Jurkat, Clone E6-1 (cell line): ENCODE measurements around the gene AQP12A.
"Not testable (repeated sequence)": the region's sequence is repeated elsewhere in the genome, so short reads cannot be mapped to it uniquely, and the experiment has no call there.

ENCODE experiments used
- DNase-seq: peaks from one replicate; pipeline ENCODE4 v3.0.0-alpha.2; 2011; ENCODE audit warnings: low read depth, low spot score
- H3K4me3 ChIP-seq: 2 replicates; pipeline ENCODE4 v1.5.1; 2011; ENCODE audit warnings: mild to moderate bottlenecking, low read length, control low read depth, moderate library complexity

The AQP12A gene

DNA sequence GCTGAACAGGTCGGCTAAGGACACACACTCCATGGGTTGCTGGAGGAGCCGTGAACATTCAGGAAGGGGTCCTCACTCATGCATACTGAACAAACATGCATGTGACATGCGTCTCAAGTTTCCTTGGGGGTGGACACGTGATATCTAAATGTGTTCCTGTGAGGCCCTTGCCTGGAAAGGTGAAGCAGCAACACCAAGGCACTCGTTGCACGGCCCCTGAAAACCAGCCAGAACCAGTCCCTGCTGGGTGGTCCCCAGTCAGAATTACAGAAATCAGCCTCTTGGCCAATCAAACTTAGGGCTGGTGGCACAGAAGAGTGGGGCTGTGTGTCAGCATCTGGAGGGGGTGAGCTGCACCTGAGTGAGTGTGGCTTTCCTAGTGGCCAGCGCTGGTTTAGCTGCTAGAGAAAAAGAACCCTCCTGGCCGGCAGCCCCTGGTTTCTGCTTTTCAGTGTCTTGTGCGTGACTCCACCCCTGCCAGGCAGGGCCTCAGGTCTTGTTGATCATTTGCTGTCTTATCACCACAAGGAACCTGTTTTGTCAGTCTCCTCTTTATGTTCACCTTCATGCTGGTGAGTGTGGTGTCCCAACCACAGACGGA is 5.8 kb upstream of the AQP12A start:
- no peak for DNase-seq
- H3K4me3 ChIP-seq: no peak overlapping the region

DNA sequence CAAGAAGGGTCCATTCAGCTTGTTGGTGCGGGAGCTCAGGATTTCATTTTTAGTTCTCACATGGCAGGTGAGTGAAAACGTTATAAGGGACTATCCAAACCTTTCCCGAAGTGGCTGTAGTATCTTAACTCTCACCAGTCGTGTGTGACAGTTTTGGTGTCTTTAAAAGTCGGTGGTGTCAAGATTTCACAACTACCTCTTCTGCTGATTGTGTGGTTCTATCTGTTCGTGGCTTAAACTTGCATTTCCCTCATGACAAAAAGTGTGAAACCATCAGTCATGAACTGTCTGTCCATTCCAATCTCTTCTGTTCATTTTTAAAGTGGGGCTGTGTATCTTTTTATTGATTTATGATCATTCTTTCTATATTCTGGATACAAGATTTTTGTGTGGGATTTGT is 5.2 kb upstream of the AQP12A start:
- H3K4me3 ChIP-seq: no peak overlapping the region
- no peak for DNase-seq

DNA sequence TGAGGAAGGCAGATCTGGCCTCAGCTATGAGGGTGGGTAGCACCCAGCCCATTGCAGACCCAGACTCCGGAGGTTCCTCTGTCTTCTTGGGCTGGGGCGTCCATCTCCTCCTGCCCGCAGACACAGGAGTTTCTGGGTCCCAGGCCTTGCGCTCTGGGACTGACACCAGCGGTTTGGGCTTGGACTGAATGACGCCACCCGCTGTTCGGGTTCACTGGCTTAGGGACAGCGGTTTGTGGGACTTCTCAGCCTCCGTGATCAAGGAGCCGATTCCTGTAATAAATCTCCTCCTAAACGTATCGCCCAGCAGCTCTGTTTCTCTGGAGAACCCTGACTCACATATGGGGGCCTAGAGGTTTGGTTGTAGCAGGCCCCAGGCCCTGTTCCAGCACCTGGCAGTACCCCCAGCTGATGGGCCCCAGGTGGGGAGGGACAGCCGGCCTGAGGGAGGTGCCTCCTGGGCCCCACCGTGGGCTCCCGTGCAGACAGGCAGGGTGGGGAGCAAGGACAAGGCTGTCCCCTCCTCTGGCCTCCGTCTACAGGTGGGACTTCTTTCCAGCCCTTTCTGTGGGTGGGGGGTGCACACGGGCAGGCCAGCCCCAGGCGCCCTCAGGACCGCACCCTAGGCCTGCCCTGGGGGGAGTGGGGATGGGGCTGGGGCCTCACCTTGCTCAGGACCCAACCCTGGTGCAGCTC is 4.5 kb upstream of the AQP12A start:
- no peak overlapping the region for H3K4me3 ChIP-seq
- DNase-seq: no peak

DNA sequence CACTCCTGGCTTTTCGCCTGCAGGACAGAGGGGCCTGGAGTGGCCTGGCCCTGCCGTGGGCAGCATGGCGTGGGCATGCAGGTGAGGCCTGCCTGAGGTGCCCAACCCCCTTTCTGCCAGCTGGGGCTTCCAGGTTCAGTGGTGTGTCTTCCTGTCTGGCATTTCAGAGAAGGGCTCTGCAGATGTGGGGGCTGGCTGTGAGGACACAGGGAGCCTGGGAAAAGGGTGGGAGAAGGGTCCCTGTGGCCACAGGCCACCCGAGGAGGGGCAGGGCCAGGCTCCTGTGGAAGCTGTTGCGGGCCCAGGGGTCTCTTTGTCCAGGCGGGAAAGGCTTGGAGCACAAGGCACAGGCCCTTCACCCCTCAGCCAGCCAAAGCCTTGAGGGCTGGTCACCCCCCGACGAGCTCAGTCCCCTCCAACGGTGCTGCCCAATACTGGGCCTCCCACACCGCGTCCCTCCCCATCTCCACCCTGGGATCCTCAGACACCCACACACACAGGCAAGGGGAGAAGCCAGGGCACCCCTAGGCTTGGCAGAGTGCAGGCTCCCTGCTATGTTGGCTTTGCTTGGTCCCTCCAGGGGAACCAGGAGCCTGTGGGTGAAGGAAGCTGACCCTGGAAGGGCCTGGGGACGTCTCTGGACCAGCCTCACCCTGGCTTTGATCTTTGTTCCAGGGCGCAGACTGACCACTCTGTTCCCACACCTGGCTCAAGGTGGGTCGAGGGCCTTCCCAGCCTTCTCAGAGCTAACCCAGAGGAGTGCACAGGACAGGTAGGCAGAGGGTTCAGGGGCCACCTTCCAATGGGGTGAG is 3.7 kb upstream of the AQP12A start:
- no peak for DNase-seq
- no peak overlapping the region for H3K4me3 ChIP-seq

DNA sequence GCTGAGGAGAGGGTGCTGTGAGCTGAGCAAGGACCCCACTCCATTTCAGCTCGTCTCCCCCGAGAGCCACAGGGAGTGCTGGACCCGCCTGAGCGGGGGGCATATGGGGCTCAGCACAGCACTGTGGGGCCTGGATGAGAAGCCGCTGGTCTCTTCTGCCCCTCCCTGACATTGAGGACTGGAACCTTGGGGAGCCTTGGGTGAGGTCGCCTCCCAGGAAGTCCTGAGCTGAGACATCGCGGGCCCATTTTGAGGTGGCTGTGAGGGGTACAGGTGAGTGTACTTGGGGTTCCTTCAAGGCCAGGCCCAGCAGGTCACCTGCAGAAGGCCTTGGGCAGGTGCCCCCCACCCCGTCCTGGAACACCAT is 3.1 kb upstream of the AQP12A start:
- no peak overlapping the region for H3K4me3 ChIP-seq
- DNase-seq: no peak

DNA sequence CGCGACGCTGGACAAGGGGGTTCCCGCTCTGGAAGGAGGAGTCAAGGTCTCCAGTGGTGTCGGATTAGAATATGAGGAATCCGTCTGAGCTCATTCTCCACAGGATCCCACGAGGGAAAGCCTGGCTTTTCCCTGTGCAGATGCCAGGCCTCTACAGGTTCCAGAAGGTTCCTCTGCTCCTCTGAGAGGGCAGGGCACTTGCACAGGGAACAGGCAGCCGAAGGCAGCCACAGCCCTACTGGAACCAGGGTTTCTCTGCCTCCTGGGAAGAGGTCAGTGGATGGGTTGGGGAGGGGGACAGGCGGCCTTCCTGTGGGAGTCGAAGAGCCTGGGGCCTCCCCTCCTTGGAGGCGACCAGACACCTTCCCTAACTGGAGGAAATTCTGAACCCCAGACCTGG is 1.7 kb upstream of the AQP12A start:
- no peak overlapping the region for H3K4me3 ChIP-seq
- DNase-seq: no peak

DNA sequence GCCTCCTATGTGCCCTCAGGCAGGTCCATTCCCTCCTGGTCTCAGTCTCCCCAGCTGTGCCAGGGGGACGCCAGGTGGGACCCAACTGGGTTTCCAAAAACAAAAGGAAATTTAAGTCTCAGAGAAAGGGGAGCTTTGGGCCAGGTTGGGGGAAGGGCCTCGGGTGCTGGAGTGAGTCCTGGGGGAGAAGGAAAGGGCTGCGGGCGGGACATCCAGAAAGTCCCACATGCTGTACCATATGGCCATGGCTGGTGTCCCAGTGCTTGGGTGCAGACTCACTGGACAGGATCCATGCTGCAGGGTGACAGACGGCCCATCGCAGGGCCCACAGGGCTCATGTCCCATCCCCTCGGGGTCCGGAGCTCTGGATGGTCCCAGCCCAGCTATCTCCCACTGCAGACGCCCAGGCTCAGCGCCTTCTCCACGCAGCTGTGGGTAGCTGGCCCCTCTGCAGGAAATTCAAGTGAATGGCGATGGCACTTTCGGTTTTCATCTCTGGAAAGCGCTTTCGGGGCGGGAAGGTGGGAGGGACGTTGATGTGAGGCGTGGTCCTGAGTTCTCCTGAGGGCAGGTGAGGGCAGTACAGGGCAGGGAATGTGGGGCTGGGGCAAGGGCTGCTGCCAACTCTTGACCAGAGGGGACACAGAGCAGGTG is 1.1 kb upstream of the AQP12A start:
- DNase-seq, H3K4me3 ChIP-seq: not testable (repeated sequence)

DNA sequence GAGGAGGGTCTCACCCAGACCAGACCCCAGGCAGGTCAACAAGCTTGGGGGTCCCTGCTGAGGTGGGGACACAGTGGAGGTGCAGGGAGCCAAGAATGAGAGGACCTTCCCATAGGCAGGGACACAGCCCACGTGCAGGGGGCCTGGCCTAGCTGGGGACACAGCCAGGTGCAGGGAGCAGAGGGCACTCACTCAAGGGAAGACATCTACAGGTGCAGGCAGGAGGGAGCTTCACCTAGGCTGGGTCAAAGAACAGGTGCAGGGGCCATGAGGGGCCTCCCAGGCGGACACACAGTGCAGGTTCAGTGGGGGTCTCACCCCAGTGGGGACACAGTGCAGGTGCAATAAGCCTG is 615 bp upstream of the AQP12A start:
- not testable (repeated sequence) for H3K4me3 ChIP-seq, DNase-seq

DNA sequence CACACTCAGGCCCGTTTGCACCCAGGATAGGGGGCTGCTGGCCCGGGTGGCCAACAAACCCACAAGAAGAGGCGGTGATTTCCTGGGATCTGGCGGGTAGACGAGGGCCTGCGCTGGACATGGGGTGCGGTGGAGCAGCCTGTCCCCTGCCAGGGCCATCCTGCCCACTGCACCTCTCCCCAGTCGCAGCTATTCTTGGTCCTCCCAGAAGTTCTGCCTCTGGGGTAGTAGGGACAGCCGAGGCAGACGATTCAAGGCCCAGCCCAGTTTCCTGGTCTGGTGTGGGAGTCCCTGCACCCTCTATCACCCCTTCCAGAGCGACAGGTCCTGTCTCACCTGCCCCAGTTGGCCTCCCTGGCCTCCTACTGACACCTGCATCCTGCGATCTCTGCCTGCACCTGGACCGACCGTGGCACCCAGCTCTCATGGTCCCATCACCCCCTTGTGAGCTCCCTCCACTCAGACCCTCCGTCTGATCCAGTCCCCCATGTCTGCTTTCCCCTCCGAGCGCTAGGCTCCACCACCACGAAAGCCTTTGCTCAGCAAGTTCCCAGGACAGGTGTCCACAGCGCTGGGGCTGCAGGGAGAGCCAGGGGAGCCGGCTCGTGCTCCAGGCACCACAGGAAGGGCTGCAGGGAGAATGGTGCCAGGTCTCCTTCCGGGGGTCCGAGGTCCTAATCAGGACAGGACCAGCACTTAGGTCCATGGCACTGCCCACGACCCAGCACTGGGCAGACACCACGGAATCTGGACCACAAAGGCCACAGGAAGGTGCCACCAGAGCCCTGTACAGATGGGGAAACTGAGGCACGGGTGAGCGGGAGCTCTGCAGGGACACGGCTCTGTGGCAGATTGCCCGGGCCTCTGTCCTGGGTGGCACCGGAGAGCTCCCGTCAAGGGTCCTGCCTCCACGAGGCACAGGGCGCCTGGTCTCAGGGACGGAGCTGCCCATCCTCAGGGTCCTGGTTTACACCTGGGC is 1.2 kb downstream of the AQP12A start:
- DNase-seq, H3K4me3 ChIP-seq: not testable (repeated sequence)

DNA sequence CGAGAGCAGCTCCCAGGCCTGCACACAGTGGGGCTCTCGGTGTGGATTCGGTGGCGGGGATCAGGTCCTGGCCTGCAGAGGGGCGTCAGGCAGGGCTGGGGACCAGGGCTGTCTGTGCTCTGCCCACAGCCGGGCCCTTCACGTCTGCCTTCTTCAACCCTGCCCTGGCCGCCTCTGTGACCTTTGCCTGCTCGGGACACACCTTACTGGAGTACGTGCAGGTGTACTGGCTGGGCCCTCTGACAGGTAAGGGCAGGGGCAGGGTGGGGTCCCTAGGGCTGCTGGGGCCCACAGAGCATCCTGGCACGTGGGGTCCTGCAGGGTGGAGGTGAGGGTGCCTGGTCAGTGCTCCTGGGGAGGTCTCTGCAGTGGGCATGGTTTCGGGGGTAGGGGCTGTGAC is 2.6 kb downstream of the AQP12A start:
- not testable (repeated sequence) for DNase-seq, H3K4me3 ChIP-seq

DNA sequence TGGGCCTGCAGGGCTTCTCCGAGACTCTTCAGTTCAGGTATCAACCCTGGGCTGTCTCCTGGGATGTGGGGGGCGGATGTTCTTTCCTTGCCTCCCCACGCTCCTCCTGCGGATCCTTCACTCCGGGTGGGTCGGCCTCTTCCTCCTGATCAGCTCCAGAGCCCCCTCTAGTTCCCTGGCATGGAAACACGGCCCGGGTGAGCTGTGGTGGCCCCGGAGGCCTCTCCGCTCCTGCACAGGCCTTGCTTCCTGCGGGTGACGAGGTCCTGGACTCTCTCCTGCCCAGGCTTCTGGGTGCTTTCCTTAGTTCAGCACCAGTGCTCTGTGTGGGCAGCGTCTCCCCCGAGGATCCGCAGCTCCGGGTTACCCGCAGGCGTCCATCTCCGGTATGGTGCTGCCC is 3.9 kb downstream of the AQP12A start:
- not testable (repeated sequence) for H3K4me3 ChIP-seq, DNase-seq

DNA sequence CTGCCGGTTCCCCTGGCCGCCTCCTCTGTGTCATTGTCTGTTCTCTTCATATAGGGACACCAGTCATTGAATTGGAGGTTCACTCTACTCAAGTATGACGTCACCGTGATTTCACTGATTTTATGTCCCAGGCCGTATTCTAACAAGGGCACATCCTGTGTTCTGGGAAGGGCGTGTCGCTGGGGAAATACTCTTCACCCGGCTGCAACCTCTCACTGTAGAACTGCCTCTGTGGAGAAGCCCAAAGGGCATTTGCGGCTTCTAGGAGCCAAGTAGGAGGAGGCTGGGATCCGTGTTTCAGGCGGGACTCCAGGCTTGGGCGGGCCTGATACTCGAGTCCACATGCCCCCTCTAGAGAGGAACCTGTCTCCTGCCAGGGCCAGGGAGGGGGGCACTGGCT is 4.8 kb downstream of the AQP12A start:
- not testable (repeated sequence) for DNase-seq

DNA sequence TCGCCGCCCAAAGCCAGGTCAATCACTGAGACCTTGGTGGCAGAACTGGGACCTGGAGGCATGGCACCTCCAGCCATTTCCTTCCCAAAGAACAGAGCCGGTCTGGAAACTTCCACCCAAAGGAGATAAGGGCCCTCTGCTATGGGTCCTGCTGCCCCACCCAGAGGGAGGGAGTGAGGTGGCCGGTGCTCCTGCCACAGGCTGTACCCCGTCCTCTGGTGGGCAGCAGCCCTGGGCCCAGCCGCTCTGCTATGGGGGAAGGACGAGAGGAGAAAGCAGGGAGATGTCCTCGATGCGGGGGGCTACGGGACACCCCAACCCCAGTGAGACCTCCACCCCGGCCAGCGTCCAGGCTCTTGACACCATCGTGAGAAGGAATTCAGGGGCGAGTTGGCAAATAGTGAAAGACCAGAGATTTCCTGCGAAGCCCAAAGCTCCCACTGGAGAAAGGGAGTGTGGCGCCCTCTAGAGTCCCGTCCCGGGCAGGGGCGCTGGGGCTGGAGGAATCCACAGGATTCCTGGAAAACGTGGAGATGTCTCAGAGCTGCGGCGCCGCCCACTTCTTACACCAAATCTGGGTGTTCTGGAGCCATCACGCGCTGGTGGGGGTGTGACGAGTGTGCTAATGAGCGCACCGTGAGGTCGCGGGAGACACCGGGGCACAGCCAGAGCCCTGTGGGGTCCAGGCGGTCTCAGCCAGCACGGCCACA is 7.3 kb downstream of the AQP12A start:
- not testable (repeated sequence) for DNase-seq, H3K4me3 ChIP-seq

More for the DNA sequence above, 4.8 kb downstream of the AQP12A start:
- not testable (repeated sequence) for H3K4me3 ChIP-seq

DNA sequence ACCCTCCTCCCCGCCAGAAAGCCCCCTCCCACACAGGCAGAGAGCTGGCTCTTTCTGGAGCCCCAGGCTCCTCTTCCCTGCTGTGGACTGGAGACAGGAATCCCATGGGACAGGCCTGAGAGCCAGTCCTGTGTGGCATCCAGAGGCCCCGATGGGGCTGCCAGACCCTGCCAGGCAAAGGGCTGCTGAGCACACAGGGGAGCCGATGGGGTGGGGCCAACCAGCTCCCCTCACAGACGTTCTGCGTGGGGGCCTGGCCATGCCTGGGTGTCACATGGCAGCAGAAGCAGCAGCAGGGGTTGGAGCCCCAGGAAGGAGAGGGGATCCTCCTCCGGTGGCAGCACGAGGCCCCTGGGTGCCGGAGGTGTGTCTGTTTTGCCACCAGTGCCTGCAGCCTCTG is 8.2 kb downstream of the AQP12A start:
- H3K4me3 ChIP-seq, DNase-seq: not testable (repeated sequence)

DNA sequence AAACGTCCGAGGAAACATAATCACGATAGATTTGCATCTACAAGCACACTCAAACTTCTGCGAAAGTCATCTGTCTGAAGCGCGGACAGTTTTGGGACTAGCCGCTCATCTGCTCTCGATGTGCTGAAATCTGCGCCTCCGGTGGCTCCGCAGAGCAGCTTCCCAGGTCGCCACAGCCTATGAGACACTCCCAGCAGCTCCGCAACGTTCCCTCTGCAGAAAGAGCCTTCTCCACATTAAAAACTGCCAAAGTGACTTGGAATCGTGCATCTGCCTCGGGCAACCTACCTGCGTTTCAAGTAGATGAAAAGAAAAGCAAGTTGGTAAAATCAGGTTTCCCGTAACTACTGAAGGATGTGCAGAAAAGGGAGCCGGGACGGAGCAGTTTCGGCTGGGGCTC is 8.9 kb downstream of the AQP12A start:
- not testable (repeated sequence) for H3K4me3 ChIP-seq, DNase-seq

DNA sequence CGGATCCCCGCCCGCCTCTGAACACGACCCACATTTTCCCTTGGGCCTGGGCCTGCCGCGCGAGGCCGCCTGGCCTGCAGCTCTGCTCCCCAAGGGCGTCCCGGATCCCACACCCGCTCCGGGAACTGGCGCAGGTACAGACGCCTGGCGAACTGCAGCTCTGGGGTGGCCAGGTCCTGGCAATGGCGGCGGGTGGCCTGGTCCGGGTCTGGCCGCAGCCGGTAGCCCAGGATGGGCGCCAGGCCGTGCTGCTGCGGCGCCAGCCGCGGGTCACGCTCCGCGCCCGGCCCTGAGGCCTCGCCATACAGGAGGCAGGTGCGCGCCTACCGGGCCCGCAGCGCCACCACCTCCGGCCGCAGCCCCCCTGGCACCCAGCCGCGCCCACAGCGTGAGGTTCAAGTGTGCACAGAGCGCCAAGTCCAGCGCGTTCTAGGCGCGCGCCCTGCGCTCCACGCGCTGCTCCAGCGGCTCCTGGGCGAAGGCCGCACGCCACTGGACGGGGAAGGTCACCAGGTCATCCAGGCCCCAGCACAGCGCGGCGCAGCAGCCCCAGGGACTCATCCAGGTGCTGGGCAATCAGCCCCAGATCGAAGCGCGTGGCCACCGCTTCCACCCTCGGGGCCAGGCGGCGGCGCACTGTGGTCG is 9.5 kb downstream of the AQP12A start:
- DNase-seq: no peak

DNA sequence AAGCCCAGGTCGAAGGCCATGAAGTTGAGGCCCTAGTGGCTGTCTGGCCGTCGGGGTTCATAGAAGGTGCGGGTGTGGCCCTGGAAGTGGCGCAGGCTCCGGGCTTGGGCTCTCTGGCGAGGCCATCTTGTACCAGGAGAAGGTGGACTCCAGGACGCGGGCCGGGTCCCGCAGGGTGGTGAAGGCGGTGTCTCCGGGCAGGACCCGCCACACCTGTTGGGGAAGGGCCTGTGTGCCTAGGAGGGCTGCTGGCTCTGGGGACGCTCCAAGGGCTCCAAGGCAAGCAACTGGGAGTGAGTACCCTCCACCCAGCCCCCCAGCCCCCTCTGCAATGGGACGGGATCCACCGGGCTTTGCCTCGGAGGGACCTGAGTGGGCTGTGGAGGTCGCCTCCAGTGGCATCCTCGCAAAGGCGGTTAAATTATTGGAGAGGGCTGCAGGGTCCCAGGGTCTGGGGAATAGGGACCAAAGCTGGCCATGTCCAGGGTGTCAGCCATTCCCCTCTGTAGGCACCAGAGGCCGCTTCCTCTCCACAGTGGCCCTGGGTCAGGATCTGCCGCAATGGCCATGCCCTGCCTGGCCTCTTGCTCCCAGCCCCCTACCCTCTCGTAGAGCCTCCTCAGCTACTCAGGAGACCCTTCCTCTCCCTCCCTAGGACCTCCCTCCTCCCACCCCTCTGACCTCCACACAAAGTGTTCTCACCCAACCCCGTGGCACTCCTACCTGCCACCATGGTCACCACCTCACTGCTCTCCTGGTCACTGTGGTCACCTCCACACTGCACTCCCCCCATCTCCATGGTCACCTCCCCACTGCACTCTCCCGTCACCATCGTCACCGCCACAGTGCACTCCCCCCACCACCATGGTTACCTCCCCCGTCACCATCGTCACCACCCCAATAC is 10.3 kb downstream of the AQP12A start:
- DNase-seq: no peak
- H3K4me3 ChIP-seq: no peak overlapping the region

More for the DNA sequence above, 9.5 kb downstream of the AQP12A start:
- no peak overlapping the region for H3K4me3 ChIP-seq
